GM23338 (cell line): ENCODE measurements around the gene RAP2A.

ENCODE experiments used
- EZH2 ChIP-seq: fragments of 200-600 bp; sonication (generic); IDR thresholded peaks from one replicate; pipeline ENCODE4 v1.8.0; 2017; ENCODE audit warnings: antibody characterized with exemption, mild to moderate bottlenecking, low read depth; ENCODE audit not compliant: unreplicated experiment
- EZH2phosphoT487 ChIP-seq: fragments of 200-600 bp; sonication (generic); IDR thresholded peaks from one replicate; pipeline ENCODE4 v1.8.1; 2018; ENCODE audit warnings: antibody characterized with exemption; ENCODE audit not compliant: unreplicated experiment
- NANOG ChIP-seq: IDR thresholded peaks from 2 replicates; pipeline ENCODE4 v1.6.1; 2016; ENCODE audit warnings: antibody characterized with exemption, borderline replicate concordance
- POLR2AphosphoS5 ChIP-seq: IDR thresholded peaks from 2 replicates; pipeline ENCODE4 v1.6.1; 2016; ENCODE audit warnings: antibody characterized with exemption, low read depth
- STAT1 ChIP-seq: IDR thresholded peaks from one replicate; pipeline ENCODE4 v1.6.1; 2016; ENCODE audit warnings: antibody characterized with exemption; ENCODE audit not compliant: unreplicated experiment
- TF ChIP-seq, protein P1 (sequence below), 2 experiments: fragments of 200-600 bp in 1 of 2; sonication (generic) in 1 of 2; conservative IDR thresholded peaks; 2 replicates each; pipeline versions ENCODE4 v1.5.1 to v1.6.1; 2016 to 2017; ENCODE audit warnings: antibody characterized with exemption in 2 of 2, low read depth in 2 of 2, mild to moderate bottlenecking in 2 of 2, moderate library complexity in 1 of 2
- TF ChIP-seq, protein P2 (sequence below): IDR thresholded peaks from one replicate; pipeline ENCODE4 v1.6.1; 2018; ENCODE audit warnings: antibody characterized with exemption; ENCODE audit not compliant: unreplicated experiment

DNA sequence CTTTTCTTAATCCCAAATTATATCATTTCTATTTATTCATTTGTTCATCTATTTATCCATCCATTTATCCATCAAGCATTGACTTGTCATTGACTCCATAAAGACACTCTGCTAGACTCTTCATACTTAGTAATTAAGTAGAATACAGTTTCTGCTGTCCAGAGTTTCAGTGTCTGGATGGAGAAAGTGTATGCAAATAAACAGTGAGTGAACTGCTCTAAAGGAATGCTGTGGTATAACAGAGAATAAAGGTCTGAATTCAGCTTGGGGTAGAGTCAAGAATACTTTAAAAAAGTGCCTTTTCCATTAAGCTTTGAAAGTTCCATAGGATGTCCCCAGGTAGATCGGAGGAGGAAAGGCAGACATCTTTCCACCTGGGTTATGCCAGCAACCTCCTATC lies 51.4 kb downstream of the RAP2A start:
- TF ChIP-seq, protein P1, sequence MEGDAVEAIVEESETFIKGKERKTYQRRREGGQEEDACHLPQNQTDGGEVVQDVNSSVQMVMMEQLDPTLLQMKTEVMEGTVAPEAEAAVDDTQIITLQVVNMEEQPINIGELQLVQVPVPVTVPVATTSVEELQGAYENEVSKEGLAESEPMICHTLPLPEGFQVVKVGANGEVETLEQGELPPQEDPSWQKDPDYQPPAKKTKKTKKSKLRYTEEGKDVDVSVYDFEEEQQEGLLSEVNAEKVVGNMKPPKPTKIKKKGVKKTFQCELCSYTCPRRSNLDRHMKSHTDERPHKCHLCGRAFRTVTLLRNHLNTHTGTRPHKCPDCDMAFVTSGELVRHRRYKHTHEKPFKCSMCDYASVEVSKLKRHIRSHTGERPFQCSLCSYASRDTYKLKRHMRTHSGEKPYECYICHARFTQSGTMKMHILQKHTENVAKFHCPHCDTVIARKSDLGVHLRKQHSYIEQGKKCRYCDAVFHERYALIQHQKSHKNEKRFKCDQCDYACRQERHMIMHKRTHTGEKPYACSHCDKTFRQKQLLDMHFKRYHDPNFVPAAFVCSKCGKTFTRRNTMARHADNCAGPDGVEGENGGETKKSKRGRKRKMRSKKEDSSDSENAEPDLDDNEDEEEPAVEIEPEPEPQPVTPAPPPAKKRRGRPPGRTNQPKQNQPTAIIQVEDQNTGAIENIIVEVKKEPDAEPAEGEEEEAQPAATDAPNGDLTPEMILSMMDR (conservative IDR thresholded peaks at IDR 0.05; ENCODE audit: low read depth in 2 of 2), result no peak
- TF ChIP-seq POLR2AphosphoS5, result no peak
- no peak for TF ChIP-seq EZH2
- TF ChIP-seq, protein P2, sequence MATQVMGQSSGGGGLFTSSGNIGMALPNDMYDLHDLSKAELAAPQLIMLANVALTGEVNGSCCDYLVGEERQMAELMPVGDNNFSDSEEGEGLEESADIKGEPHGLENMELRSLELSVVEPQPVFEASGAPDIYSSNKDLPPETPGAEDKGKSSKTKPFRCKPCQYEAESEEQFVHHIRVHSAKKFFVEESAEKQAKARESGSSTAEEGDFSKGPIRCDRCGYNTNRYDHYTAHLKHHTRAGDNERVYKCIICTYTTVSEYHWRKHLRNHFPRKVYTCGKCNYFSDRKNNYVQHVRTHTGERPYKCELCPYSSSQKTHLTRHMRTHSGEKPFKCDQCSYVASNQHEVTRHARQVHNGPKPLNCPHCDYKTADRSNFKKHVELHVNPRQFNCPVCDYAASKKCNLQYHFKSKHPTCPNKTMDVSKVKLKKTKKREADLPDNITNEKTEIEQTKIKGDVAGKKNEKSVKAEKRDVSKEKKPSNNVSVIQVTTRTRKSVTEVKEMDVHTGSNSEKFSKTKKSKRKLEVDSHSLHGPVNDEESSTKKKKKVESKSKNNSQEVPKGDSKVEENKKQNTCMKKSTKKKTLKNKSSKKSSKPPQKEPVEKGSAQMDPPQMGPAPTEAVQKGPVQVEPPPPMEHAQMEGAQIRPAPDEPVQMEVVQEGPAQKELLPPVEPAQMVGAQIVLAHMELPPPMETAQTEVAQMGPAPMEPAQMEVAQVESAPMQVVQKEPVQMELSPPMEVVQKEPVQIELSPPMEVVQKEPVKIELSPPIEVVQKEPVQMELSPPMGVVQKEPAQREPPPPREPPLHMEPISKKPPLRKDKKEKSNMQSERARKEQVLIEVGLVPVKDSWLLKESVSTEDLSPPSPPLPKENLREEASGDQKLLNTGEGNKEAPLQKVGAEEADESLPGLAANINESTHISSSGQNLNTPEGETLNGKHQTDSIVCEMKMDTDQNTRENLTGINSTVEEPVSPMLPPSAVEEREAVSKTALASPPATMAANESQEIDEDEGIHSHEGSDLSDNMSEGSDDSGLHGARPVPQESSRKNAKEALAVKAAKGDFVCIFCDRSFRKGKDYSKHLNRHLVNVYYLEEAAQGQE, result no peak
- no peak for TF ChIP-seq NANOG
- no peak for TF ChIP-seq EZH2phosphoT487
- no peak for TF ChIP-seq STAT1
